ENCODE results near the gene HSFX2.
"Not testable (repeated sequence)": the region's sequence is repeated elsewhere in the genome, so short reads cannot be mapped to it uniquely, and the experiment has no call there.

HSFX2 gene

GRCh38 chrX:149595214-149595613 lies at the start of gene HSFX2:
HSFX2 (minus strand) TSS chrX:149595314; CDS start chrX:149594700, 614 bp downstream.
- DNase-seq, result not testable (repeated sequence)

- no peak for DNase-seq
Measured at GRCh38 chrX:149643496-149643895, 48.4 kb upstream of the HSFX2 start.

- no peak for DNase-seq
Measured at GRCh38 chrX:149641835-149642234, 46.7 kb upstream of the HSFX2 start.

- no peak for DNase-seq
Measured at GRCh38 chrX:149641432-149641831, 46.3 kb upstream of the HSFX2 start.

- DNase-seq, result no peak
Measured at GRCh38 chrX:149639568-149639967, 44.5 kb upstream of the HSFX2 start.

- DNase-seq, result no peak
Measured at GRCh38 chrX:149638860-149639259, 43.7 kb upstream of the HSFX2 start.

- no peak for DNase-seq
Measured at GRCh38 chrX:149633511-149633910, 38.4 kb upstream of the HSFX2 start.

GRCh38 chrX:149631234-149632165 lies 36.4 kb upstream of the HSFX2 start, which contains the start of gene TMEM185A:
TMEM185A (minus strand) TSS chrX:149631792; CDS start chrX:149631580, 212 bp downstream.
- DNase-seq, result peak; percentile 83

- no peak for DNase-seq
Measured at GRCh38 chrX:149630681-149631233, 35.6 kb upstream of the HSFX2 start.

- DNase-seq, result no peak
Measured at GRCh38 chrX:149629730-149630387, 34.7 kb upstream of the HSFX2 start.

- no peak for DNase-seq
Measured at GRCh38 chrX:149628768-149629167, 33.7 kb upstream of the HSFX2 start.

GRCh38 chrX:149628280-149628679 lies 33.2 kb upstream of the HSFX2 start:
- DNase-seq, result no peak

GRCh38 chrX:149626829-149627228 lies 31.7 kb upstream of the HSFX2 start:
- not testable (repeated sequence) for DNase-seq

GRCh38 chrX:149619662-149620061 lies 24.5 kb upstream of the HSFX2 start:
- DNase-seq, result not testable (repeated sequence)

- DNase-seq, result no peak
Measured at GRCh38 chrX:149618871-149619270, 23.8 kb upstream of the HSFX2 start.

GRCh38 chrX:149611623-149612175 lies 16.6 kb upstream of the HSFX2 start:
- no peak for DNase-seq

GRCh38 chrX:149610511-149610910 lies 15.4 kb upstream of the HSFX2 start:
- DNase-seq, result no peak

- no peak for DNase-seq
Measured at GRCh38 chrX:149607699-149608098, 12.6 kb upstream of the HSFX2 start.

- DNase-seq, result not testable (repeated sequence)
Measured at GRCh38 chrX:149605248-149605885, 10.3 kb upstream of the HSFX2 start.

- DNase-seq, result not testable (repeated sequence)
Measured at GRCh38 chrX:149598603-149599002, 3.5 kb upstream of the HSFX2 start.

GRCh38 chrX:149595943-149596342 lies 829 bp upstream of the HSFX2 start:
- DNase-seq, result not testable (repeated sequence)

GRCh38 chrX:149590993-149591392 lies 4.1 kb downstream of the HSFX2 start:
- not testable (repeated sequence) for DNase-seq

GRCh38 chrX:149587359-149587758 lies 7.8 kb downstream of the HSFX2 start, which contains the start of gene MAGEA9B:
MAGEA9B (minus strand) TSS chrX:149587459; CDS start chrX:149583179, 4,280 bp downstream.
- DNase-seq, result not testable (repeated sequence)
